HT-29 (cell line): ENCODE data around the gene RAD51. TPM values are rescaled to one million over a fixed set of nuclear protein-coding genes. Genes with fewer than 3 reads are reported as not detected.

Source experiments
- DNase-seq: peaks from one replicate; pipeline ENCODE4 v3.0.0-alpha.2; 2015; ENCODE audit warnings: low spot score
- total RNA-seq: library from RNA; depleted of rRNA; stranded (reverse); fragments of >200 nt; shearing (Covaris generic); gene quantifications from 2 replicates; pipeline ENCODE4 v1.2.3, GENCODE V29; 2014

Gene RAD51
- total RNA-seq, 1 experiment from 2014 or later: 15.7 TPM

GRCh38 chr15:40762919-40763800, 68.2 kb downstream of the RAD51 start:
- peak; percentile 96 for DNase-seq

- DNase-seq: peak; percentile 93
Measured at GRCh38 chr15:40763801-40764628, 69.0 kb downstream of the RAD51 start, which contains the start of gene GCHFR. Gene GCHFR, plus strand, starts transcription at chr15:40764068. Its CDS starts 113 bp downstream, at chr15:40764181.

GRCh38 chr15:40764629-40765103, 69.7 kb downstream of the RAD51 start:
- DNase-seq: no peak

- DNase-seq: no peak
Measured at GRCh38 chr15:40766194-40766815, 71.3 kb downstream of the RAD51 start.

GRCh38 chr15:40766906-40767837, 72.2 kb downstream of the RAD51 start:
- DNase-seq: peak; percentile 35

DNA sequence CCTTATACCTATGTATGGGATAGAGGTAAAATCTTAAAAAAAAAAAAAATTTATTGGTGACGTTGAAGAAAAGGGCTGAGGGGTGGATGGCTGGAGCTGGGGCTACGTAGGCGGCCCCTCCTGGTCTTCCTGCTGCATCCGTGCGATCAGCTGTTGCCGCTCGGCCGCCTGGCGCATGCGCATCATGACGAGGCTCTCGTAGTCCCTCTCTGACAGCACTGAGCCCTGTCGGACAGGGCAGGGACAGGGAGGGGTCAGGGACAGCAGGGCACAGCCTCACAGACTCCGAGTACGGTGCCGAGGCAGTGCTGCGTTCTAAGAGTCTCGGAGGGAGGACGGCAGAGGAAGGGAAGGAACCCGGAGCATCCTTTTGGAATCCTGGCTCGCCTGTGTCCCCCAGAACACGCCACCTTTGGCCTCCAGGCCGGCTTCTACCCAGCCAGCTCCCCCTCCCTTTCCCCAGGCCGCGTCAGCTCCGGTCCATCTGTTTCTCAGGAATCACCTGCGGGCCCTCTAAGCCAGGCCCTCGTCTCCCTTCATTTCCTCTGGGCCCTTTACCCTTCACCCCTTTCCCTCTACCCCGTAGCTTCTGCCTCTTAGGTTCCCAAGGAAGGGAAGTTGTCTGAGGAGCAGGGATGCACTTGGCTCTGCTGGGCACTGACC, 73.0 kb downstream of the RAD51 start:
- DNase-seq: no peak

GRCh38 chr15:40768521-40769273, 73.7 kb downstream of the RAD51 start:
- DNase-seq: no peak

- DNase-seq: peak; percentile 97
Measured at GRCh38 chr15:40769274-40770146, 74.5 kb downstream of the RAD51 start, which contains the start of gene C15orf62. Gene C15orf62, plus strand, starts transcription at chr15:40769980. Its CDS starts 516 bp downstream, at chr15:40770496.

- DNase-seq: no peak
Measured at GRCh38 chr15:40770147-40770721, 75.3 kb downstream of the RAD51 start.

GRCh38 chr15:40771242-40771641, 76.3 kb downstream of the RAD51 start:
- DNase-seq: no peak

GRCh38 chr15:40772014-40772413, 77.0 kb downstream of the RAD51 start:
- DNase-seq: no peak

GRCh38 chr15:40773496-40773895, 78.5 kb downstream of the RAD51 start:
- DNase-seq: no peak

GRCh38 chr15:40773902-40774301, 78.9 kb downstream of the RAD51 start:
- DNase-seq: no peak

DNA sequence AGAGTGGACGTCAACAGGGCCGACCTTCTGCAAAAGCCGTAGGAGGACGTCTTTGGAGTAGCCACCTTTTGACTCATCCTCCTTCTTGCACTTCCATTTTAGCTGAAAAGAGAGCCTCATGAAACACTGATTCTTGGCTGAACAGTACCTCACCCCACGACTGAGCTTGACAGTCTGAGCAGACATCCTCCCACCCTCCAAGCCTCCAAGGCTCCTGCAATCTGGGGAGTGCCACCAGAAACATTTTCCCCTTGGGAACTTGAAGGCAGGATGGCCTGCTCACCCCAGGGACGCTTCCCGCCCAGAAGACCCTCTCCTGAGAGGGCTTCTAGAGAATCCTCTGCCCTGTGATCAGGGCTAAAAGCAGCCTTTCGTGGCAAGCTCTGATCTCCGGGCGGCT, 80.0 kb downstream of the RAD51 start:
- DNase-seq: no peak

GRCh38 chr15:40775740-40776536, 81.0 kb downstream of the RAD51 start:
- DNase-seq: no peak

DNA sequence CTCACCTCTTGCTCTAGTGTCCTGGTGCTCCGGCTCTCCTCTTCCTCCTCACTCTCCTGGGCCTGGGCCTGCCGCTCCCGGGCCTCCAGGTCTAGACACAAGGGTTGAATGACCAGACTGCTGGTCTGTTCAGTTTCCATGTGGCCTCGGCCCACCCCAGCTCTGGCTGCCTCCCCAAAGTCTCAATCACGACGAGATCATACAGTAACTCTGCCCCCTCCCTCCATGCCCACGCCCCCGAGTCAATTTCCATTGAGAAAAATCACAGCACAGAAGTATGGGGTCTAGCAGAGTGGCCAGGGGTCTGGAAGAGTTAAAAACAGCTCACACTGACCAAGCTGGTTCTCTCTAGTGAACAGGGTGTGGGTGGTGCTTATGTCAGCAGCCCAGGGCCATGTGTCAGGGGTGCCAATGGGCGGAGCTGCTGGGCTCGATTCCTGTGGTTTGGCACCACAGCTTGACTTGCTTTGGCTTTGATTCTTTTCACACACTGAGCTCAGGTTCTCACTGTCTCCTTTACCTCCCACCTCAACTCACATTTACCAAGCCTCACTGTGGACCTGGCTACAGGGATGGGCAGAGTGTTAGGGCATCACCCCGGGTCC, 81.7 kb downstream of the RAD51 start:
- DNase-seq: peak; percentile 96
